ENCODE measurements around the gene TNS3.

Gene TNS3

GRCh38 chr7:47239034-47239433 is 342.9 kb downstream of the TNS3 start:
- DNase-seq (ENCODE audit: low read depth, low spot score), result no peak
- no peak for TF ChIP-seq CTCF (IDR thresholded peaks at IDR 0.05; ENCODE audit: low read depth, low read length)
- in situ Hi-C loops (cut with HindIII; ENCODE audit: low sequenced_read_pairs), result no loop called here
- no peak overlapping the region for H3K4me3 ChIP-seq (ENCODE audit: low read depth, low read length)

- H3K4me3 ChIP-seq (ENCODE audit: low read depth, low read length), result no peak overlapping the region
- DNase-seq (ENCODE audit: low read depth, low spot score), result no peak
- in situ Hi-C loops (cut with HindIII; ENCODE audit: low sequenced_read_pairs), result no loop called here
- TF ChIP-seq CTCF (IDR thresholded peaks at IDR 0.05; ENCODE audit: low read depth, low read length), result no peak
Observed at GRCh38 chr7:47236480-47237129, 345.3 kb downstream of the TNS3 start.

- DNase-seq (ENCODE audit: low read depth, low spot score), result peak; percentile 62
- TF ChIP-seq CTCF (IDR thresholded peaks at IDR 0.05; ENCODE audit: low read depth, low read length), result no peak
- in situ Hi-C loops (cut with HindIII; ENCODE audit: low sequenced_read_pairs), result no loop called here
- H3K4me3 ChIP-seq (ENCODE audit: low read depth, low read length), result no peak overlapping the region
Observed at GRCh38 chr7:47233996-47234395, 347.9 kb downstream of the TNS3 start.

DNA sequence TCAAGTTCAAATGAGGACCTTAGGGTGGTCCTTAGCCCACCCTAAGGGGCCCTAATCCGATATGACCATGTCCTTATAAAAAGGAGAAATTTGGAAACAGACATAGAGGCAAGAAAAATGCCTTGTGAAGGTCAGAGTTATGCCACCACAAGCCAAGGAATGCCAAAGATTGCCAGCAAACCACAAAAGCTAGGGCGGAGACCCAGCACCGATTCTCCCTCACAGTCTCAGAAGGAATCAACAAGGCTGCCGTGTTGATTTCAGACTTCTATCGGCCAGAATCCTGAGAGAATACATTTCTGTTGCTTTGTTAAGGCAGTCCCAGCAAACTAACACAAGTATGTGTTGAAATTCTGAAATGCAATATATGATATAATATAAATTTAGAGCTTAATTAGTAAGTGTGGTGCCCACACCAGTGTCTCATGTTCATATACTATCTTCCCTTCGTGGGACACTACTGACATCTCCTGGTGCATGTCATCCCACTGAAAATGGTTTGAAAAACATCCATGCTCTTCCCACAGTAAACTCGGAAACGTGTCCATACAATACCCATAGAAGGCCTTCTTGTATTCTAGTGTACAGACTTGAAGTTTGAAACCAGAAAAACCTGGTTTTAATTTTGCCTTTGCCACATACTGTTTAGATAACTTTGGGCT is 349.0 kb downstream of the TNS3 start:
- H3K4me3 ChIP-seq (ENCODE audit: low read depth, low read length), result no peak overlapping the region
- TF ChIP-seq CTCF (IDR thresholded peaks at IDR 0.05; ENCODE audit: low read depth, low read length), result peak; percentile 18
- in situ Hi-C loops (cut with HindIII; ENCODE audit: low sequenced_read_pairs), result no loop called here
- peak; percentile 21 for DNase-seq (ENCODE audit: low read depth, low spot score)

- DNase-seq (ENCODE audit: low read depth, low spot score), result no peak
- in situ Hi-C loops (cut with HindIII; ENCODE audit: low sequenced_read_pairs), result no loop called here
- H3K4me3 ChIP-seq (ENCODE audit: low read depth, low read length), result no peak overlapping the region
- no peak for TF ChIP-seq CTCF (IDR thresholded peaks at IDR 0.05; ENCODE audit: low read depth, low read length)
Observed at GRCh38 chr7:47231627-47232026, 350.3 kb downstream of the TNS3 start.

DNA sequence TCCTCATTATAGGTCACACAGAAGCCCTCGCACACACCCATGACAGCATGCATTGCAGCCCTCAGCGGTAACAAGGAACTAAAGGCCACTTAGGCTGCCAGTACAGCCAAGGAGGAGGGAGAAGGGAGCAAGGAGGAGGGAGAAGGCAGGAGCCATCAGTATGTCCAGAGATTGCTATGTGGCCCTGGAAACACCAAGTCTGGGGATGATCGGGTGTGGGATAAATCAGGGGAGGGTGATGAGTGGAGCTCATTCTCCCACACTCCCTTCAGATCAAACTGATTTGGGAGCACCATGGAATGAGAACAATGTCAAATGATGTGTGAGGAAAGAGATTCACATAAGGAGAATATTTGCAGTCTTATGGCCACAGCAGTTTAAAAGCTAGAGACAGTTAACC is 350.9 kb downstream of the TNS3 start:
- TF ChIP-seq CTCF (IDR thresholded peaks at IDR 0.05; ENCODE audit: low read depth, low read length), result no peak

More for the DNA sequence above, 350.9 kb downstream of the TNS3 start:
- no peak for DNase-seq (ENCODE audit: low read depth, low spot score)
- in situ Hi-C loops (cut with HindIII; ENCODE audit: low sequenced_read_pairs), result no loop called here
- H3K4me3 ChIP-seq (ENCODE audit: low read depth, low read length), result no peak overlapping the region
